GM10266 (cell line): ENCODE measurements around the gene IL17RE.

Experiments
- DNase-seq: peaks from one replicate; pipeline ENCODE4 v3.0.0; 2012; ENCODE audit errors: extremely low spot score
- CTCF ChIP-seq: IDR thresholded peaks from 2 replicates; pipeline ENCODE4 v1.5.1; 2012; ENCODE audit warnings: mild to moderate bottlenecking, low read depth; ENCODE audit not compliant: control insufficient read depth, insufficient read depth; ENCODE audit errors: missing control alignments

Gene IL17RE

GRCh38 chr3:9946112-9947024, 43.7 kb downstream of the IL17RE start:
- TF ChIP-seq CTCF, result peak; percentile 31
- DNase-seq, result no peak

GRCh38 chr3:9947025-9947995, 44.7 kb downstream of the IL17RE start:
- no peak for DNase-seq
- TF ChIP-seq CTCF, result no peak

GRCh38 chr3:9948586-9948985, 45.9 kb downstream of the IL17RE start:
- DNase-seq, result no peak
- no peak for TF ChIP-seq CTCF

- no peak for DNase-seq
Observed at GRCh38 chr3:9949115-9949514, 46.5 kb downstream of the IL17RE start.

GRCh38 chr3:9949626-9950025, 47.0 kb downstream of the IL17RE start:
- DNase-seq, result no peak
- no peak for TF ChIP-seq CTCF

More at GRCh38 chr3:9949115-9949514, 46.5 kb downstream of the IL17RE start:
- TF ChIP-seq CTCF, result no peak

GRCh38 chr3:9951126-9951525, 48.5 kb downstream of the IL17RE start:
- peak; percentile 83 for DNase-seq
- TF ChIP-seq CTCF, result no peak

- no peak for TF ChIP-seq CTCF
- DNase-seq, result no peak
Observed at GRCh38 chr3:9951598-9951961, 48.9 kb downstream of the IL17RE start.
